ENCODE measurements around the gene TDRD10. TPM values are rescaled to one million over a fixed set of nuclear protein-coding genes. Genes with fewer than 3 reads are reported as not detected.

The TDRD10 gene
- total and polyA plus RNA-seq, 4 donors, result 1.9 to 12.6 (median 7.3) TPM

DNA sequence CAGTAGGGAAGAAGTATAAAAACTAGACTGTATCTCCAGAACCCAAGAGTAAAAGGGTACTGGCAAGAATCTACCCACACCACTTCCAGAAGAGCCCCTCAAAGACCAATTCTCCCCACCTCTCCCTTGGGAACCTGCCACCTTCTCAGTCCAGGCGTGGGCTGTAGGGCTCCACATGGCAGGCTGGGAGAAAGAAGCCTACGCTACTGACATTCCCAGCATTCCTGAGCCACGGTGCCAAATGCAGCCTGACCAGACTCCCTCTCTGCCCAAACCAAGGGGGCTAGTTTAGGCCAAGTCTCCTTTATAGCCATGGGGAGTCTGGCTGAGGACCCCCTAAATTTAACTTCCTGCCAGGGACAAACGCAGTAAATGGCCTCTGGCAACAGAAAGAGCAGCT is 54.4 kb downstream of the TDRD10 start:
- Histone ChIP-seq H3K9ac (ENCODE audit: insufficient read depth in 1 of 2, low read length in 2 of 2) (peak overlapping the region in 1 of 2 donors; percentile 83), H3K4me3 (no peak overlapping the region), H3K36me3 (ENCODE audit: control insufficient read depth in 4 of 4, insufficient read depth in 4 of 4, low read length in 4 of 4) (peaks cover 32 to 44% (median 39%) of the 10 kb centered on the region in 4 donors), H3K27ac (ENCODE audit: low read depth in 1 of 2, low read length in 1 of 2) (peak overlapping the region in 1 of 2 donors; percentile 66), H3K9me3 (ENCODE audit: control insufficient read depth in 4 of 4, insufficient read depth in 3 of 4, low read length in 3 of 4) (no peaks in the 10 kb centered on the region), H3K27me3 (ENCODE audit: control insufficient read depth in 3 of 3, insufficient read depth in 3 of 3, low read length in 2 of 3) (no peaks in the 10 kb centered on the region), H3K4me1 (ENCODE audit: control insufficient read depth in 5 of 5, insufficient read depth in 5 of 5, low read length in 5 of 5) (peaks cover 10 to 24% (median 17%) of the 10 kb centered on the region in 5 donors)
- ATAC-seq (ENCODE audit: insufficient read depth, low FRiP score) (no peak), DNase-seq (peak; percentile 26 to 49 (median 39))
- WGBS, 2 donors, result 36 to 46% methylated on average over 4 of the region's 4 CpGs
- TF ChIP-seq, protein P1, sequence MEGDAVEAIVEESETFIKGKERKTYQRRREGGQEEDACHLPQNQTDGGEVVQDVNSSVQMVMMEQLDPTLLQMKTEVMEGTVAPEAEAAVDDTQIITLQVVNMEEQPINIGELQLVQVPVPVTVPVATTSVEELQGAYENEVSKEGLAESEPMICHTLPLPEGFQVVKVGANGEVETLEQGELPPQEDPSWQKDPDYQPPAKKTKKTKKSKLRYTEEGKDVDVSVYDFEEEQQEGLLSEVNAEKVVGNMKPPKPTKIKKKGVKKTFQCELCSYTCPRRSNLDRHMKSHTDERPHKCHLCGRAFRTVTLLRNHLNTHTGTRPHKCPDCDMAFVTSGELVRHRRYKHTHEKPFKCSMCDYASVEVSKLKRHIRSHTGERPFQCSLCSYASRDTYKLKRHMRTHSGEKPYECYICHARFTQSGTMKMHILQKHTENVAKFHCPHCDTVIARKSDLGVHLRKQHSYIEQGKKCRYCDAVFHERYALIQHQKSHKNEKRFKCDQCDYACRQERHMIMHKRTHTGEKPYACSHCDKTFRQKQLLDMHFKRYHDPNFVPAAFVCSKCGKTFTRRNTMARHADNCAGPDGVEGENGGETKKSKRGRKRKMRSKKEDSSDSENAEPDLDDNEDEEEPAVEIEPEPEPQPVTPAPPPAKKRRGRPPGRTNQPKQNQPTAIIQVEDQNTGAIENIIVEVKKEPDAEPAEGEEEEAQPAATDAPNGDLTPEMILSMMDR (IDR thresholded peaks at IDR 0.05; ENCODE audit: control extremely low read depth, extremely low read depth), result no peak

DNA sequence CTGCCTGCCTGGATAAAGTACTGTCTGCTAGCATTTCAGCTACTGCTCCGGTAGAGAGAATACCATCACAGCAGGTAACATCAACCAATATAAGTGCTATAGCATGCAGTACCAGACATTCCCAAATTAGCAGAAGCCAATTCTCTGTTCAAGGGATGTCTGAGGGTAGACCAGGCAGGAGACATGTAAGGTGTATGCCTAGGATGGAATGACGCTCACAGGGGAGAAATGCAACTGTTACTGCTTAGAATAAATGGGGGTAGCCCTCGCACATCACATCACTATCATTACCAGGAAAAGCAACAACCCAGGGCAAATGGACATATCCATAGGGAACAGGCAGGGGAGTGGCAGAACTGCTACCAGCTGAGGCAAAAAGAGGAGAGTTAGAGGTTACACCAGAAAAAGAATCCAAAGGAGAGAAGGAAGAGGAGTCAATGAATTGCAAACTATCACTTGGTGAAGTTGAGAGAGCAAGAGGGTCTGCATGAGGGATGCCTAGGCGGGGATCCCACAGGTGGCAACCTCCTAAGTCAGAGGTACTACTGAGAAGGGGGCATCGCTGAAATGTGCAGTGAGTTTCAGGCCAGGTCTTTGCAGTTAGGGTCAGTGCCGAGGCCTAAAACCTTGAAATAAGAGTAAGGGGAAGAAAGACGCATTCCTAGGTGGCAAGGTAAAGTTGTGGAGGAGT is 55.4 kb downstream of the TDRD10 start:
- ATAC-seq (ENCODE audit: insufficient read depth, low FRiP score) (no peak), DNase-seq (no peak)
- WGBS, 2 donors, result 13 to 24% methylated on average over 7 of the region's 7 CpGs
- H3K9me3 ChIP-seq (ENCODE audit: control insufficient read depth in 4 of 4, insufficient read depth in 3 of 4, low read length in 3 of 4), result no peaks in the 10 kb centered on the region
- peak overlapping the region; percentile 83 for H3K27ac ChIP-seq (ENCODE audit: low read depth in 1 of 2, low read length in 1 of 2)
- TF ChIP-seq, protein P1 (IDR thresholded peaks at IDR 0.05; ENCODE audit: control extremely low read depth, extremely low read depth), result no peak
- H3K4me1 ChIP-seq (ENCODE audit: control insufficient read depth in 5 of 5, insufficient read depth in 5 of 5, low read length in 5 of 5), result peaks cover 10 to 24% (median 17%) of the 10 kb centered on the region in 5 donors
- no peaks in the 10 kb centered on the region for H3K27me3 ChIP-seq (ENCODE audit: control insufficient read depth in 3 of 3, insufficient read depth in 3 of 3, low read length in 2 of 3)
- peak overlapping the region; percentile 75 for H3K4me3 ChIP-seq
- H3K36me3 ChIP-seq (ENCODE audit: control insufficient read depth in 4 of 4, insufficient read depth in 4 of 4, low read length in 4 of 4), result peaks cover 23 to 34% (median 29%) of the 10 kb centered on the region in 4 donors
- peak overlapping the region; percentile 60 to 83 for H3K9ac ChIP-seq (ENCODE audit: insufficient read depth in 1 of 2, low read length in 2 of 2)

DNA sequence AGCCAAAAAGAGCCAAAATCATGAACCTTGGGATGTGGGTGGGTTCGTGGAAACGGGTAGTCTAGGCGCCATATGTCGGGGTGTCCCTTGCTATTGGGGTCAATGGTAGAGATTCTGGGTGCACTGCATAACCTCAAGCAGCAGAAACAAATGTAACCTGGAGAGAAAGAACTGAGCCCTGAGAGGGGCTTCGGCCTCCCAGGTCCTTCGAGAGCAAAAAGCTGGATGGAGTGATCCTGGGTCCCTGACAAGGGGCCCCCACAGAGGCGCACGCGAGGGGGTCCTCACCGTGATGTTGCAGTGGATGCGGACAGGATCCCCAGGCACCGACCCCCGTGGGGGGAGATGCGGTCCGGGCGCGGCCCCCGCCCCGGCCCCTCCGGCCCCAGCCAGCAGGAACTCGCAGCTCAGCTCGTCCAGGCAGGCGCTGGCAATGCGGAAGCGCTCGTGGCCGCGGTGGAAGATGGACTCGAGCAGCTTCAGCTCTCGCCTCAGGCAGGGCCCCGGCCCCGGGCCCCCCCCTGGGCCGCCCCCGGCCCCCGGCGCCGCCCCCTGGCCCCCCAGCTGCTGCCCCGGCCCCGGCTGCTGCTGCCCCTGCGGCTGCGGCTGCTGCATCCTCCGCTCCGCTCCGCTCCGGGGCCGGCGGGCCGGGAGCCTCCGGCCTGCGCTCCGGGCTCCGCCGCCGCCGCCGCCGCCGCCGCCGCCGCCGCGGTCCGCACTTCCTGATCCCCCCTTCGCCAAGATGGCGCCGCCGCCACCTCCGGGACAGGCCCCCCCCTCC is 56.1 kb downstream of the TDRD10 start, which contains the start of gene UBE2Q1:
TSS of gene UBE2Q1 (minus strand) at position 724 of the 781 bp plus-strand sequence. CDS start at position 615, 109 bp downstream.
- ATAC-seq (ENCODE audit: insufficient read depth, low FRiP score) (no peak), DNase-seq (peak in 2 of 3 donors; percentile 33 to 45)
- Histone ChIP-seq H3K9me3 (ENCODE audit: control insufficient read depth in 4 of 4, insufficient read depth in 3 of 4, low read length in 3 of 4) (no peaks in the 10 kb centered on the region), H3K27ac (ENCODE audit: low read depth in 1 of 2, low read length in 1 of 2) (peak within 1 kb of the TSS; percentile 83 to 90), H3K4me1 (ENCODE audit: control insufficient read depth in 5 of 5, insufficient read depth in 5 of 5, low read length in 5 of 5) (peaks cover 10 to 24% (median 17%) of the 10 kb centered on the region in 5 donors), H3K27me3 (ENCODE audit: control insufficient read depth in 3 of 3, insufficient read depth in 3 of 3, low read length in 2 of 3) (no peaks in the 10 kb centered on the region), H3K4me3 (peak within 1 kb of the TSS; percentile 75), H3K36me3 (ENCODE audit: control insufficient read depth in 4 of 4, insufficient read depth in 4 of 4, low read length in 4 of 4) (peaks cover 15 to 27% (median 25%) of the 10 kb centered on the region in 4 donors), H3K9ac (ENCODE audit: insufficient read depth in 1 of 2, low read length in 2 of 2) (peak within 1 kb of the TSS; percentile 60 to 83)
- TF ChIP-seq, protein P1 (IDR thresholded peaks at IDR 0.05; ENCODE audit: control extremely low read depth, extremely low read depth), result no peak
- WGBS, 2 donors, result 0 to 1% methylated on average over 42 to 69 of the region's 69 CpGs

Measured in lung (tissue), 12 donors.